Tongue (tissue), 2 donors: ENCODE results near the gene HYI. TPM values are rescaled to one million over a fixed set of nuclear protein-coding genes. Genes with fewer than 3 reads are reported as not detected.
A peak's percentile ranks its signal among the peaks of the same experiment; 100 is the strongest.
"Not testable (repeated sequence)": the region's sequence is repeated elsewhere in the genome, so short reads cannot be mapped to it uniquely, and the experiment has no call there.

Experiments
- DNase-seq: peaks from one replicate; pipeline ENCODE4 v3.0.0-alpha.2; 2015
- total RNA-seq: library from RNA; depleted of rRNA; stranded (reverse); fragments of >200 nt; gene quantifications from one replicate; pipeline ENCODE4 v1.2.3, GENCODE V29; 2014

The HYI gene
- total RNA-seq, 1 donor from 2014 or later: 17.5 TPM

- no peak for DNase-seq
These were observed 11.2 kb upstream of the HYI start for GRCh38 chr1:43464681-43465504.

GRCh38 chr1:43463479-43463878 is 9.7 kb upstream of the HYI start:
- DNase-seq: no peak

- DNase-seq: no peak
These were observed 7.4 kb upstream of the HYI start for GRCh38 chr1:43460988-43461693.

- DNase-seq: not testable (repeated sequence)
These were observed 4.6 kb upstream of the HYI start for GRCh38 chr1:43458379-43458778.

DNA sequence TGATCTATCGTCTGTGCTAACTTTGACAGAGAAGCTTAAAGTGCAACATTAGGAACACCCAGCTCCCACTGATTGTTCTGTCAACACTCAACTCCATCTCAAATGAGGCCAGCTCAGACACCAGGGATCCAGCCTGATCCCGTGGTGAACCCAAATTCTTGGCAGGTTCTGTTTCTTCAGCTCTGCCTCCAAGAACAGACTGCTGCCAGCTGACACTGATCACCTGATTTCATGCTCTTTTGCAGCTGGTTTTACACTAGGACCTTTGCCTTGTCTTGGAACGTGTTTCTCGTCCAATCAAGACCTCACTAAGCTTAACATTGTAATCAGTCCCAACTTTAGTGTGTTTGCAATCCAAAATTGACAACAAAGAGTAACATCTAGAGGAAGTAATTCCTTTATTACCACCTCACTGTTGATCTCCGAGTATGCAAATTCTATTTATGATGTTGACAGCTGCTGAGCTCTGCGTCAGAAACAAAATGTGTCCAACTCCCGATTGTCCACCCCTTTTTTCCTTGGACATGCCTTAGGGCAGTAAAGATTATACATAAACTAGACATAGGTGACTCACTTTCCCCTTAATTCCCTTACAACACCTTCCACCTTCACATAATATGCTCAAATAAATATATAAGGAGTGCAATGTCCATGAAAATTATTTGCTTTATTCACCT is 1.6 kb upstream of the HYI start:
- DNase-seq: peak; percentile 37

DNA sequence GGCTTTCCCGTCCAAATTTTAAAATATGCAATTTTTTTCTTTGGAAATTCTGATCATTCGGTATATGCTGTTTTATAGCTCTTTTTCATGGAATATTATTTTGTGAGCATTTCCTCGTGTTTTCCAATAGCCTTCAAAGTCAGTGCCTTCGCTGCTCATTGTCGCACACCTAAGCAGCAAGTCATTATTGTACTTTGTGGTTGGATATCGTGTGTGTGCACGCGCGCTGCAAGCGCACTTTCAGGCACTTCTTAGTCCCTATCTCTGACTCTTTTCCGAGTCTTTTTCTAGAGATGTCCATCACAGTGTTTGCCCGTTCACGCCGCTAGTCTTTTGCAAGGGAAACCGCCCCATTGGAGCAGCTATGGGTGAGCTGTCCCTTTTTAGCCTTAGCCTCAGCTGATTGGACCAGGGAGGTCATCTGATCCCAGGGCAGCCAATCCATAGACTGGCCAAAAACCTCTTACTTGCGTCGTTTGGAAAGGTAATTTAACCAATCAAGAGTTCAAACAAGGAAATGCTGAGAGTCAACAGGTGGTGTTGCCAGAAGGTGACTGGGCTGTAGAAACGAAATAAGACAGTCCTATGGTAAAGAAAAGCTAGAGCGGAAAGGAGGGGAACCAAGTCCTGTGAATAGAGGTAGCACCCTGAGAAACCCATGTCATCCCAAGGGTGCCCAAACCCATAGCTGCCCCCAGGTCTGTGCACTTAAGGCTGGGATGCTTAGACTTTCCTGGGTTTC is 710 bp upstream of the HYI start:
- peak; percentile 90 for DNase-seq

DNA sequence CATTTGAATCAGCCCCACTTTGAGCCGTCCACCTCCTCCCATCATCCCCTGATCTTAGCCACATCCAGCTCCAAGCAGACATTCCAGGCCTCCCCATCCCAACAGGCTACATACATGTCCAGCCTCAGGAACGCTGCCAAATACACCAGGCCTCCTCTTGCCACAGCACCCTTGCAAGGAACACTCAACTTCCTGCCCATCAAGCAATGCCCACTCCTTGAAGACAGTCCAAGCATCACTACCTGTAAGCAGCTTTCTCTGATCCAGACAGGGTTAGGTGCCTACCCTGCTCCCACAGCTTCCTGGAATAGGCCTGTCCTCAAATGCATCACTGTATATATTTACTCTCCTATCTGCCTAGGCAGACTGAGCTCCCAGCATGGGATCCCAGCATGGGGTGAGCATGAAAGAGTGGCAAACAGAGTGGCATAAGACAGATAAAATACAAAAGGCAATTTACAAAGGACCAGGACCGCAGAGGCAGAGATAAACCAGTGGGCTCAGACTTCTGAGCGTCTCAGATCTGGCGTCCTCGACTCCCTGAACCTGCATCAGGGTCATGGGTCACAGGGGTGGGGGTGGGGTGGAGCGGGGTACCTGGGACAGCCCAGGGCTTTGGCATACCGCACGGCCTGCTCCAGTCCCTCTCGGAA is 816 bp downstream of the HYI start:
- DNase-seq: peak; percentile 31

GRCh38 chr1:43451701-43452532 is 1.8 kb downstream of the HYI start:
- no peak for DNase-seq

DNA sequence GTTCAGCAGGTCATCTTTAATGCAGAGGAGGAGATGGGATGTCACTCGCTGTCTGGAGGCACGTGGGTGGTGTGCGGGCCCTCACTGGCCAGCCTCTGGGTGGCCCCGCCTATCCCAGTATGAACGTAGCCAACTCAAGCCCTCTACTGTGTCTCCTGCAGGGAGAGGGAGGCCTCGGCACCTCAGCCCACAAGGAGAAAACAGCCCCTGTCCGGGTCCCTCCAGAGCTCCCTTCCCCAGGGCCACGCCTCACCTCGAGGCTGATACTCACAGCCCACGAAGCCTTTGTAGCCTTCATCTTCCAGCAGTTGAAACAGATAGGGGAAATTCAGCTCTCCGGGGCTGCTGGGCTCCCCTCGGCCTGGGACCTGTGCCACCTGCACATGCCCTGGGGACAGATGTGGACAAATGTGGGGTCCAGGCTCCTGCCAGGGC is 2.6 kb downstream of the HYI start:
- no peak for DNase-seq

DNA sequence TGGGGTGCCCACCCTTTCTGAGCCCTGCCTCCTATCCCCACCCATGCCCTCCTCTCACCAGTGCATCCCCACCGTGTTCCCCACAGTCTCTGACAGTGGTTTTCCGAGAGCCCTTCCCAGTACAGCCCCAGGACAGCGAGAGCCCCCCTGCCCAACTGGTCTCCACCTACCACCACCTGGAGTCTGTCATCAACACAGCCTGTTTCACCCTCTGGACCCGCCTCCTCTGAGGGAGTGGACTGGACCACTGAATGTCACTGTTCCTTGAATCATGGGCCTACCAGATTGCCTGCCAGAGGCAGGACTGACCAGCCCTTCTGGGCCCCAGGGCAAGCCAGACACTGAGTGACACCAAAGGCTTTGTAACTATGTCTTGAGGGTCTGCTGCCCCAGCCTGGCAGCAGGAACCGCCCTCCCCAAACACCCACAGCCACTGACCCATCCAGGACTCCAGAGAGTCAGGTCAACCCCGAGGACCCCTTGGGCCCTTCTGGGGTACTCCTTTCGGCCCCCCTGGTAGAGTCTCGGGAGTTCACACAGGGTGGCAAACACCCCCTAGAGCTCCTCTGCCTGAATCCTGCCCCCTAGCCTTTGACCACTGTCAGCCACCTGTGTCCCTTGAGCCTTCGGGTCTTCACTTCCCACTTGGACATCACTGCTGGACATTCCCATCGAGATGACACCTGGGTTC is 3.3 kb downstream of the HYI start:
- no peak for DNase-seq

GRCh38 chr1:43449708-43450069 is 4.0 kb downstream of the HYI start:
- DNase-seq: no peak

DNA sequence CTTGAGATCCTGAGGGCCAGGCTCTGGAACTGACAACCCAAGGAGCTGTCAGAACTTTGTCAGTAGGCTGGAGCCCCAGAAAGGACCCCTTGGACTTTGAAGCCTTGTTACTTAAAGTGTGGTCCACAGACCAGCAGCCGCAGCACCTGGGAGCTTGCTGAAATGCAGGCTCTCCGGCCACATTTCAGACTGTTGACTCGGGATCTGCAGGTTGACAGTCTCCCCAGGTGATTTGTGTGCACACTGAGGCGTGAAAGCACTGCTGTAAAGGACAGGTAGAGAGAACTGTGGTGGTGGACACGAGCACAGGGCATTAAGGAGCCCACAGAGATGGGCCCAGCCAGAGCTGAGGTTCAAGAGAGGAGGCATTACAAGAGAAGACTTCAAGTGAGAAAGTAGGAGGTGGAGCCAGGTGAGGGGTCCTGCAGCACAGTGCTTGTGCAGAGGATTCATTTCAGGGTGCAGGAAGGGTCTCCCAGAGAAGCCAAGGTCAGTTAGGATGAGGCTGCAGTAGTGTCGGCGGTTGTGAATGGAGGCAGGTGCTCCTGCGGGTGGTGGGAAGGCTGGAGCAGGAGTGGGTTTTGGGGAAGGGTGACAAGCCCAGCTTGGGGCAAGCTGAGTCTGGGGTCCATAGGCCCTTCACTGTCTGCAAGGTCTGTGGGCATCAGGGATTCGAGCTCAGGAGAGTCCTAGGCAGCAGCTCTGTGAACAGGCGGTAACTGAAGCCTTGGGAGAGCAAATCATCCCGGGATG is 4.6 kb downstream of the HYI start:
- no peak for DNase-seq

- DNase-seq: no peak
These were observed 5.6 kb downstream of the HYI start for GRCh38 chr1:43447891-43448708.

DNA sequence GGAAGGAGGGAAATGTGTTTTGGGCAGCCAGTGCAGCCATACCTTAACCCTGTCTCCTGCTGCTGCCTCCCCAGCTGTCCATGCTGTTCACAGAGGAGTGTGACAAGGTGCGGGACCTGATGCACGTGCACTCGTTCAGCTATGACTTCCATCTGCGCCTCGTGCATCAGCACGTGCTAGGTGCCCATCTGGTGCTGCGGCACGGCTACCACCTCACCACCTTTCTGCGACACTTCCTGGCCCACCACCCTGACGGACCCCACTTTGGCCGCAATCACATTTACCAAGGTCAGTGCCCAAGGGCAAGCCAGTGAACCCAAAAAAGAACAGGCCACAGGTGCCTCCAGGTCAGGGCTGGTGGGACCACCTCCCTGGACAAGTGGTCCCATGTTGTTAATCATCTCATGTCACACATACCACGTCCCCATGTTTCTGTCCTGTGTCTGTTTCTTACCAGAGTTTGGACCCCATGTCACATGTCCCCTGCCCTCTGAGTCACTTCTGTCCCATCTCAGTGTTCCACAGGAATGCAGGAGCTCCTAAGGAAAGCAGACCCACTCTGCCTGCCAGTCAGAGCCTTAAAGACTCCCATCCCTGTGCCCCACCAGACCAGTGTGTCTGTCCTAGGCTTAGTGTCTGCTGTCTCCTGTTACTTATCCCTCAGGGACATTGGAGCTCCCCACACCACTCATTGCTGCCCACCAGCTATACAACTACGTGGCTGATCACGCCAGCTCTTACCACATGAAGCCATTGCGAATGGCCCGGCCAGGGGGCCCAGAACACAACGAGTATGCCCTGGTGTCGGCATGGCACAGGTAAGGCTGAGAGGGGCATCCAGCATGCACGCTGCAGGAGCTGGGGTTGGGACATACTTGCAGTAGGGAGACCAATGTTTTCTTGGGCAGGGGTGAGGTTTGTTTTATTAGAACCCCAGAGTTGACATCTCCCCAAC is 6.6 kb downstream of the HYI start:
- DNase-seq: no peak

DNA sequence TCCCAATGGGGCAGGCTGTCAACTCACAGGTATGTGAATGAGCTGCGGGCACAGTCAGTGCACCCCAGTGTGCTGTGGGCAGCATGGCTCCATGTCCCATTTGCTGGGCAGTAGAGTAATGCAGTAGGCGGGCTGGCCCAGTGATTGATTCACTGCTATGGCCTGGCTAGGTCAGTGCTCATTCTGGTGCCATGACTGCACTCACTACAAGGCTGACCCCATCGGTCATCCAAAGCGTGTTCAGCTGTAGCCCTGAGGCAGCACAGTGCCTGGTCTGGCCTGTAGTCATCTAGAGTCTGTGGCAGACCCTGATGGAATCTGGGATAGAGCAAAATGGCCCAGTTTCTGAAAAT is 7.4 kb downstream of the HYI start:
- no peak for DNase-seq

GRCh38 chr1:43445606-43446387 is 7.9 kb downstream of the HYI start:
- DNase-seq: no peak

DNA sequence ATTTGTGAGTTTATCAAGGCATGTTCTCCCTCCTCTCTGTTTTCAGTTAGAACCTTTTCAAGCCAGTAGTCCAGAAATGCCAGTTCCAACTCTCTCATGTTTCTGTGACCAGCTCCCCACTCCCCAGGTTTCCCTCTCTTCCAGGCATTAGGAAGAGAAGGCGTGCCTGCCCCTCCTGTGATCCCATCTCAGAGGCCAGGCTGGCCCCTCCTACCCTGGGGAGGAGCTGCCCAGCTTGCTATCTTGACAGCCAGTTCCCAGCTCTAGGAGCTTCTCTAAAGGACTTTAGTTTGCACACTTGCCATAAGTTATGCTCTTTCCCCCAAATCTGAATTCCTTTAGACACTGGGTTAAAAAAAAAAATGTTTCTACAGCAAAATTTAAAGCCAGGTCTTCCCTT is 8.9 kb downstream of the HYI start:
- DNase-seq: no peak
